B cell (primary cell): ENCODE data around the gene DNAJB2. TPM values are rescaled to one million over a fixed set of nuclear protein-coding genes. Genes with fewer than 3 reads are reported as not detected.

Experiments used
- ATAC-seq: fragments of 200-7000 bp; cut with Tn5 transposase; one replicate; pipeline ENCODE4 v1.10.0; 2021; ENCODE audit warnings: low read depth, mild to moderate bottlenecking, moderate number of reproducible peaks, moderate library complexity
- CTCF ChIA-PET: fragments of 350-600 bp; sonication (Branson Sonifier 250); formaldehyde crosslinking; loops from one replicate; lab custom pipeline; 2021; ENCODE audit warnings: antibody characterized with exemption, inconsistent platforms; lab: Charles Lee
- POLR2A ChIA-PET: fragments of 350-600 bp; sonication (Branson Sonifier 250); formaldehyde crosslinking; loops from one replicate; lab custom pipeline; 2021; ENCODE audit warnings: antibody characterized with exemption; lab: Charles Lee
- DNase-seq: peaks from one replicate; pipeline ENCODE4 v3.0.0; 2013
- H2AFZ ChIP-seq: 2 replicates; pipeline ENCODE4 v1.6.1; 2012; ENCODE audit warnings: mild to moderate bottlenecking, low read depth, low read length; ENCODE audit not compliant: insufficient read depth, poor library complexity, severe bottlenecking
- H3K27ac ChIP-seq, 2 donors: 1 replicate in 1 of 2; 2 replicates in 1 of 2; pipeline ENCODE4 v1.5.1; 2012 to 2013; ENCODE audit warnings: low read length in 2 of 2, mild to moderate bottlenecking in 2 of 2, moderate library complexity in 1 of 2
- H3K27me3 ChIP-seq, 4 experiments: fragments of 200-600 bp in 1 of 4; sonication (generic) in 1 of 4; replicated peaks in 1 of 4; 1 replicate in 2 of 4; 2 replicates in 2 of 4; pipeline versions ENCODE4 v1.6.1 to v1.7.0; 2013 to 2016; ENCODE audit warnings: low read length in 3 of 4, mild to moderate bottlenecking in 2 of 4, mixed read lengths in 1 of 4, moderate library complexity in 1 of 4; ENCODE audit not compliant: insufficient read depth in 4 of 4, control insufficient read depth in 3 of 4; ENCODE audit errors: control extremely low read depth in 1 of 4
- H3K36me3 ChIP-seq, 2 experiments: replicated peaks in 1 of 2; 1 replicate in 1 of 2; 2 replicates in 1 of 2; pipeline versions ENCODE4 v1.6.1 to v1.7.1; 2013; ENCODE audit warnings: low read length in 1 of 2; ENCODE audit not compliant: insufficient read depth in 2 of 2, control insufficient read depth in 1 of 2; ENCODE audit errors: control extremely low read depth in 1 of 2, extremely low read depth in 1 of 2
- H3K4me1 ChIP-seq, 2 donors: fragments of 200-600 bp in 1 of 2; sonication (generic) in 1 of 2; 1 replicate in 1 of 2; 2 replicates in 1 of 2; pipeline versions ENCODE4 v1.5.1 to v1.6.1; 2013 to 2017; ENCODE audit warnings: low read length in 2 of 2; ENCODE audit not compliant: control insufficient read depth in 2 of 2, insufficient read depth in 2 of 2
- H3K4me2 ChIP-seq: replicated peaks from 2 replicates; pipeline ENCODE3; 2012; ENCODE audit warnings: mild to moderate bottlenecking, low read depth, low read length; ENCODE audit not compliant: poor library complexity, severe bottlenecking
- H3K4me3 ChIP-seq, 5 experiments: fragments of 200-600 bp in 1 of 5; sonication (generic) in 1 of 5; 1 replicate in 3 of 5; 2 replicates in 2 of 5; pipeline versions ENCODE4 v1.5.1 to v1.7.0; 2011 to 2016; ENCODE audit warnings: low read length in 4 of 5, mild to moderate bottlenecking in 4 of 5, low read depth in 2 of 5, control low read depth in 1 of 5, moderate library complexity in 1 of 5; ENCODE audit not compliant: insufficient read depth in 1 of 5; ENCODE audit errors: control extremely low read depth in 1 of 5, extremely low read depth in 1 of 5
- H3K79me2 ChIP-seq: fragments of 200-600 bp; sonication (generic); one replicate; pipeline ENCODE4 v1.6.0; 2016; ENCODE audit warnings: low read length; ENCODE audit not compliant: control insufficient read depth, insufficient read depth
- H3K9ac ChIP-seq: fragments of 200-600 bp; sonication (generic); 2 replicates; pipeline ENCODE4 v1.6.1; 2017; ENCODE audit warnings: mild to moderate bottlenecking, low read length, moderate library complexity
- H3K9me3 ChIP-seq, 3 donors: one replicate each; pipeline versions ENCODE4 v1.6.1 to v1.7.1; 2013; ENCODE audit warnings: low read length in 2 of 3; ENCODE audit not compliant: control insufficient read depth in 2 of 3, insufficient read depth in 1 of 3; ENCODE audit errors: control extremely low read depth in 1 of 3
- H4K20me1 ChIP-seq: 2 replicates; pipeline ENCODE4 v1.6.0; 2012; ENCODE audit warnings: mild to moderate bottlenecking, low read length; ENCODE audit not compliant: insufficient read depth, control insufficient read depth, poor library complexity, severe bottlenecking
- H3K27ac Mint-ChIP-seq: one replicate; pipeline ENCODE4 v1.8.0; 2021; ENCODE audit warnings: mixed read lengths
- H3K27me3 Mint-ChIP-seq: one replicate; pipeline ENCODE4 v1.8.0; 2021; ENCODE audit warnings: mixed read lengths
- H3K4me1 Mint-ChIP-seq: one replicate; pipeline ENCODE4 v1.8.0; 2021; ENCODE audit warnings: mixed read lengths
- H3K4me3 Mint-ChIP-seq: one replicate; pipeline ENCODE4 v1.8.0; 2021; ENCODE audit warnings: mixed read lengths
- H3K9me3 Mint-ChIP-seq: one replicate; pipeline ENCODE4 v1.8.0; 2022; ENCODE audit warnings: mixed read lengths; ENCODE audit not compliant: insufficient read depth
- EZH2 ChIP-seq: IDR thresholded peaks from 2 replicates; pipeline ENCODE4 v1.6.1; 2012; ENCODE audit warnings: borderline replicate concordance, low read depth, mild to moderate bottlenecking, moderate library complexity, low read length; ENCODE audit not compliant: insufficient read depth, poor library complexity, severe bottlenecking
- WGBS: methylation state at CpG from one replicate; pipeline ENCODE4 v1.1.5; 2013; ENCODE audit warnings: missing lambda C conversion rate; ENCODE audit not compliant: insufficient coverage; 5-methylcytosine and 5-hydroxymethylcytosine counted together
- intact Hi-C: fragments of 100-400 bp; cut with micrococcal nuclease; formaldehyde crosslinking; loops from one replicate; pipeline ENCODE4 v1.10.0; 2022
- polyA plus RNA-seq: library from polyadenylated mRNA; depleted of rRNA; stranded (reverse); fragments of >200 nt; gene quantifications from 2 replicates; pipeline ENCODE4 v1.2.3, GENCODE V29; 2012
- total RNA-seq, 2 donors: library from RNA; stranded (reverse); fragments of 120-200 nt in 1 of 2; gene quantifications; 1 replicate in 1 of 2; 2 replicates in 1 of 2; pipeline versions ENCODE4 v1.2.3 to v1.2.4, GENCODE V29; 2013 to 2022
- TF ChIP-seq, protein P1 (sequence below): fragments of 200-600 bp; IDR thresholded peaks from one replicate; pipeline ENCODE4 v1.8.0; 2022; ENCODE audit warnings: antibody characterized with exemption, mild to moderate bottlenecking

DNAJB2 gene
- total and polyA plus RNA-seq, 2 donors (not counting 1 experiment from before 2014, with no cell fraction given), result 127 to 184 TPM

DNA sequence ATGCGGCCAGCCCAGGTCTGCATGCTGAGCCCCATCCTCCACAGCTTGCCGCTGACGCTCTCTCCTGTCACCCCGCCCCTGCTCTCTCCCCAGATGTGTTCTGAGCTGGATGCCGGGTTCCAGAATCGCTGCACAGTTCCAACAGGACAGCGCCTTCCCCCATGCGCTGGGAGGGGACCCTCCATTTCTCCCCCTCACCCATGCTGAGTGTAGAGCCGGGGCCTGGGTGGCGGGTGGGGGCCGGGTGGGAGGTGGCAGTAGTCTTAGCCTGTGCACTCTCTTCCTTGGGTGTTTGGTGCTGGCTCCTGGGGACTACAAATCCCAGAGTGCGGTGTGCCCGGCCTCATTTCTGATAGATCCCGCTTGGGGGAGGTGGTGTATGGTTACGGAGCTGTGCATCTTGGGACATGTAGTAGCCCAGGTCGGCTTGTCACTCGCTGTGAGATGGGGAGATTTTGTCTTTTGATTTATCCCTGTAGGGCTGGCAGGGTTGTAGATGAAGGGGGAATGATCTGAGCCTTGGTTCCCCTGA is 6.8 kb downstream of the DNAJB2 start:
- CTCF ChIA-PET, result interaction anchor here (0.6 to 15.8 kb wide), 5 partner anchors 7 to 115 kb away, joined by 3 to 239 read pairs (median 4); no protein-coding TSS in a partner anchor
- H3K36me3 ChIP-seq, result peaks cover 2 to 53% of the 10 kb centered on the region in 2 experiments

More for the DNA sequence above, 6.8 kb downstream of the DNAJB2 start:
- POLR2A ChIA-PET, result interaction anchor here (0.6 kb wide), 1 partner anchor 83 kb away, joined by 3 read pairs; no protein-coding TSS in a partner anchor
- Mint-ChIP-seq H3K9me3 (no peaks in the 10 kb centered on the region), H3K4me3 (no peak overlapping the region), H3K27ac (no peak overlapping the region), H3K4me1 (peaks cover 5% of the 10 kb centered on the region), H3K27me3 (no peaks in the 10 kb centered on the region)
- H2AFZ ChIP-seq, result no peak overlapping the region
- no peak overlapping the region for H3K4me3 ChIP-seq
- ATAC-seq (no peak), DNase-seq (no peak)
- TF ChIP-seq, protein P1, sequence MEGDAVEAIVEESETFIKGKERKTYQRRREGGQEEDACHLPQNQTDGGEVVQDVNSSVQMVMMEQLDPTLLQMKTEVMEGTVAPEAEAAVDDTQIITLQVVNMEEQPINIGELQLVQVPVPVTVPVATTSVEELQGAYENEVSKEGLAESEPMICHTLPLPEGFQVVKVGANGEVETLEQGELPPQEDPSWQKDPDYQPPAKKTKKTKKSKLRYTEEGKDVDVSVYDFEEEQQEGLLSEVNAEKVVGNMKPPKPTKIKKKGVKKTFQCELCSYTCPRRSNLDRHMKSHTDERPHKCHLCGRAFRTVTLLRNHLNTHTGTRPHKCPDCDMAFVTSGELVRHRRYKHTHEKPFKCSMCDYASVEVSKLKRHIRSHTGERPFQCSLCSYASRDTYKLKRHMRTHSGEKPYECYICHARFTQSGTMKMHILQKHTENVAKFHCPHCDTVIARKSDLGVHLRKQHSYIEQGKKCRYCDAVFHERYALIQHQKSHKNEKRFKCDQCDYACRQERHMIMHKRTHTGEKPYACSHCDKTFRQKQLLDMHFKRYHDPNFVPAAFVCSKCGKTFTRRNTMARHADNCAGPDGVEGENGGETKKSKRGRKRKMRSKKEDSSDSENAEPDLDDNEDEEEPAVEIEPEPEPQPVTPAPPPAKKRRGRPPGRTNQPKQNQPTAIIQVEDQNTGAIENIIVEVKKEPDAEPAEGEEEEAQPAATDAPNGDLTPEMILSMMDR, result no peak
- no peak for TF ChIP-seq EZH2
- no peaks in the 10 kb centered on the region for H3K9me3 ChIP-seq
- intact Hi-C loops, result no loop called here
- 95% methylated on average over 14 of the region's 17 CpGs for WGBS
- H4K20me1 ChIP-seq, result peaks cover 40% of the 10 kb centered on the region
- H3K9ac ChIP-seq, result no peak overlapping the region
- H3K4me2 ChIP-seq, result no peak overlapping the region
- H3K27me3 ChIP-seq, result no peaks in the 10 kb centered on the region
- H3K4me1 ChIP-seq, result peaks cover 2 to 7% of the 10 kb centered on the region in 2 donors
- no peaks in the 10 kb centered on the region for H3K79me2 ChIP-seq
- H3K27ac ChIP-seq, result no peak overlapping the region
